Measurements from ENCODE around the gene KCNK4.

Gene KCNK4

DNA sequence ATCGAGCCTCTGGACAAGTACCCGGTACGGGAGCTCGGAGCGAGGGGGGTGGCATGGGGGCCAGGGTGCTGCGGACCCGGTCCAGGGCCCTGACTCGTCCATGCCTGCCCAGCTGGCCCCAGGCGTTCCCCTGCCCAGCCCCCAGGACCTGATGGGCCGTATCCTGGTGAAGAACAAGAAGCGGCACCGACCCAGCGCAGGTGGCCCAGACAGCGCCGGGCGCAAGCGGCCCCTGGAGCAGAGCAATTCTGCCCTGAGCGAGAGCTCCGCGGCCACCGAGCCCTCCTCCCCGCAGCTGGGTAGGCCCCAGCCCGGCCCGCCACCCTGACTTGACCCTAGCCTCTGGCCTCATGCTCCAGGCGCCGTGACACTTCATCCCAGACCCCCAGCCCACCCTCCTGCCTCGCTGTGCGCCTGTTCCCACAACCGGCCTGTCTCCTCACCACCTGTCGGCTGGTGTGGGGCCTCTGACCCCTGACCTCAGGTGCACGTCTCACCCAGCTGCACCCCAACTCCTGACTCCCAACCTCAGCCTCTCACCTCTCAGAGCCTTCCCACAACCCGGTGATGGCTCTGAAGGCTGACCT is 32.1 kb upstream of the KCNK4 start:
- Mint-ChIP-seq H3K27me3 (no peaks in the 10 kb centered on the region), H3K9me3 (no peaks in the 10 kb centered on the region), H3K27ac (peak overlapping the region in 1 of 2 donors; percentile 59), H3K4me1 (ENCODE audit: low read depth in 2 of 2) (peaks cover 11 to 13% of the 10 kb centered on the region in 2 donors), H3K4me3 (no peak overlapping the region), H3K36me3 (ENCODE audit: insufficient read depth) (peaks cover 22% of the 10 kb centered on the region)
- DNase-seq (no peak), ATAC-seq (replicated peaks) (peak; percentile 10)

DNA sequence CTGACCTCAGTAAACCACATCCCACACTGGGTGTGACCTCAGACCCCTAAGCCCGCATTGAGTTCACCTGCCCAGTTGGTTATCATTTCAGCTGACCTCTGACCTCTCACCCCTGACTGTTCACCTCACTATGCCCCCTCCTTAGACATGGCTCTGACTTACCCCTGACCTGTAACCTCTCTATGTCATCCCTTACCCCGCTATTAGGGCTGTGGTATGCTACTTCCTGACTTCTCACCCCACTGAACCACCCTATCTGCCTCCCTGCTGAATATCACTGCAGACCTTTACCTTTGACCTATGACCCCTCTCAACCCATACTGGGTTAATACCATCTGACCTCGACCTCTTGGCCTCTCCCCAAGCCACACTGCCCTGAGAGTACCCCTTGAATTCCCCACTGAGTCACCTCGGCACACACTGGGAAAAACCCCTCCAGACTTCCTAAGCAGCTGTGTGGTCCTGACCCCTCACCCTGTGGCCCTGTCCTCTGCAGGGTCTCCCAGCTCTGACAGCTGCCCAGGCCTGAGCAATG is 31.5 kb upstream of the KCNK4 start:
- peaks cover 11 to 12% of the 10 kb centered on the region in 2 donors for H3K4me1 Mint-ChIP-seq (ENCODE audit: low read depth in 2 of 2)
- H3K27ac Mint-ChIP-seq: peak overlapping the region in 1 of 2 donors; percentile 59
- H3K9me3 Mint-ChIP-seq: no peaks in the 10 kb centered on the region
- H3K27me3 Mint-ChIP-seq: no peaks in the 10 kb centered on the region
- H3K4me3 Mint-ChIP-seq: no peak overlapping the region
- peaks cover 21% of the 10 kb centered on the region for H3K36me3 Mint-ChIP-seq (ENCODE audit: insufficient read depth)
- DNase-seq (no peak), ATAC-seq (replicated peaks) (peak; percentile 27)

DNA sequence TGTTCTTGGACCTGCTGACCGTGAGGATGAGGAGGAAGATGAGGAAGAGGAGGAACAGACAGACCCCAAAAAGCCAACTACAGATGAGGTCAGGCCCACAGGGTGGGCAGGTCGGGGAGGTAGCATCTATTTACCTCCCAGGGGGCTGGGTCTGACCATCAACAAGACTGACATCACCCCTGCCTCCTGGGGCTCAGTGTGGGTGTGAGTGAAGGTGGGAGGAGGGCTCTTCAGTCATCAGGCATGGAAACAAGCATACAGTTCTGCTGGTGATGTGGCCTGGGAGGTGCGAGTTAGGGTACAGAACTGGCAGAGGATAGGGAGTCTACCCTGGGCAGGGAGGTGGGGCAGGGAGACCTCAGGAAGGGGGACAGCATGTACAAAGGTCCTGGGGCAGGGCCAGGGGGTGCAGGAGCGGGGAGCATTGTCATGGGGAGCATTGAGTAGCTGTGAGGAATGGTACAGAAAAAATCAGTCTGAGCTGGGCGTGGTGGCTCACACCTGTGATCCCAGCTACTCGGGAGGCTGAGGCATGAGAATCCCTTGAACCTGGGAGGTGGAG is 30.9 kb upstream of the KCNK4 start:
- H3K27ac Mint-ChIP-seq: peak overlapping the region in 1 of 2 donors; percentile 59
- no peak for ATAC-seq (replicated peaks)
- no peak overlapping the region for H3K4me3 Mint-ChIP-seq
- no peaks in the 10 kb centered on the region for H3K9me3 Mint-ChIP-seq
- H3K27me3 Mint-ChIP-seq: no peaks in the 10 kb centered on the region
- H3K4me1 Mint-ChIP-seq (ENCODE audit: low read depth in 2 of 2): peaks cover 11 to 12% of the 10 kb centered on the region in 2 donors
- no peak for DNase-seq
- H3K36me3 Mint-ChIP-seq (ENCODE audit: insufficient read depth): peaks cover 17% of the 10 kb centered on the region

DNA sequence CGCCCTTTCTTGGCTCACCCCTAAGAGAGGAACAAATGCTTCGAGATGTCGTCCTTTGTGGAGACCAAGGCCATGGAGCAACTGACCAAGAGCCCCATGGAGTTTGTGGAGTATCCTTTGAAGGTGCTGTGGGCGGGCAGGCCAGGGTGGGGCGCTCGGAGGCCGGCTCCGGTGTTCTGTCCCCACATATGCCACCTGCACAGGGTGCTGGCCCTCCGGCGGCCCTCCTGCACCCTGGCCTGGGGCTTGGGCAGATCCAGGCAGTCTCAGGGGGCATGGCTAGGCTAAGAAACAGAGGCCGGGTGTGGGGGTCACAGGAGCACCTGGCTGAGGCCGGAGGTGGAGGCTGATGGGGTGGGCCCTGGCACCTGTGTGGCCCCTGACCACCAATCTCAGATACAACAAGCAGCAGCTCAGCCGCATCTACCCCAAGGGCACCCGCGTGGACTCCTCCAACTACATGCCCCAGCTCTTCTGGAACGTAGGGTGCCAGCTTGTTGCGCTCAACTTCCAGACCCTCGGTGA is 29.5 kb upstream of the KCNK4 start:
- H3K36me3 Mint-ChIP-seq (ENCODE audit: insufficient read depth): peaks cover 17% of the 10 kb centered on the region
- peaks cover 11 to 12% of the 10 kb centered on the region in 2 donors for H3K4me1 Mint-ChIP-seq (ENCODE audit: low read depth in 2 of 2)
- H3K4me3 Mint-ChIP-seq: no peak overlapping the region
- ATAC-seq (replicated peaks) (no peak), DNase-seq (no peak)
- no peaks in the 10 kb centered on the region for H3K27me3 Mint-ChIP-seq
- H3K27ac Mint-ChIP-seq: no peak overlapping the region
- no peaks in the 10 kb centered on the region for H3K9me3 Mint-ChIP-seq

DNA sequence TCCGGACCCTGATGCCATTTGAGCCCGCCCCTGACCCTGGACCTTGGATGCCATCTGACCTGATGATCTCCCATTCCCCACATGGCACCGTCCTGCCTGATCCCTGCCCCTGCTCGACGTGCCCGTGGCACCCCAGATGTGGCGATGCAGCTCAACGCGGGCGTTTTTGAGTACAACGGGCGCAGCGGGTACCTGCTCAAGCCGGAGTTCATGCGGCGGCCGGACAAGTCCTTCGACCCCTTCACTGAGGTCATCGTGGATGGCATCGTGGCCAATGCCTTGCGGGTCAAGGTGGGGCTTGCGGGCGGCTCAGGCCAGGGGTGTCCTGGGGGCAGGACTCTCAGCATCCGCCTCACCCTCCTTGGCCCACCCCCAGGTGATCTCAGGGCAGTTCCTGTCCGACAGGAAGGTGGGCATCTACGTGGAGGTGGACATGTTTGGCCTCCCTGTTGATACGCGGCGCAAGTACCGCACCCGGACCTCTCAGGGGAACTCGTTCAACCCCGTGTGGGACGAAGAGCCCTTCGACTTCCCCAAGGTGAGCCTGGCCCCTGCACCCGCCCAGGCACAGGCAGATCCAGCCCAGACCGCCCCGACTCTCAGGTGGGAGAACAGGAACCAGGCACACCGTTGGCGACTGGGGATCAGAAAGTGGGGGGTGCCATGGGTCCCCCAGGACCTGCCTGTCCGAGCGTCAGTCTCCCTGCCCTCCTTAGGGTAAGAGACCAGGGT is 28.7 kb upstream of the KCNK4 start:
- no peaks in the 10 kb centered on the region for H3K27me3 Mint-ChIP-seq
- DNase-seq (no peak), ATAC-seq (replicated peaks) (no peak)
- H3K27ac Mint-ChIP-seq: no peak overlapping the region
- peaks cover 16% of the 10 kb centered on the region for H3K36me3 Mint-ChIP-seq (ENCODE audit: insufficient read depth)
- H3K9me3 Mint-ChIP-seq: no peaks in the 10 kb centered on the region
- no peak overlapping the region for H3K4me3 Mint-ChIP-seq
- H3K4me1 Mint-ChIP-seq (ENCODE audit: low read depth in 2 of 2): peaks cover 11 to 12% of the 10 kb centered on the region in 2 donors

DNA sequence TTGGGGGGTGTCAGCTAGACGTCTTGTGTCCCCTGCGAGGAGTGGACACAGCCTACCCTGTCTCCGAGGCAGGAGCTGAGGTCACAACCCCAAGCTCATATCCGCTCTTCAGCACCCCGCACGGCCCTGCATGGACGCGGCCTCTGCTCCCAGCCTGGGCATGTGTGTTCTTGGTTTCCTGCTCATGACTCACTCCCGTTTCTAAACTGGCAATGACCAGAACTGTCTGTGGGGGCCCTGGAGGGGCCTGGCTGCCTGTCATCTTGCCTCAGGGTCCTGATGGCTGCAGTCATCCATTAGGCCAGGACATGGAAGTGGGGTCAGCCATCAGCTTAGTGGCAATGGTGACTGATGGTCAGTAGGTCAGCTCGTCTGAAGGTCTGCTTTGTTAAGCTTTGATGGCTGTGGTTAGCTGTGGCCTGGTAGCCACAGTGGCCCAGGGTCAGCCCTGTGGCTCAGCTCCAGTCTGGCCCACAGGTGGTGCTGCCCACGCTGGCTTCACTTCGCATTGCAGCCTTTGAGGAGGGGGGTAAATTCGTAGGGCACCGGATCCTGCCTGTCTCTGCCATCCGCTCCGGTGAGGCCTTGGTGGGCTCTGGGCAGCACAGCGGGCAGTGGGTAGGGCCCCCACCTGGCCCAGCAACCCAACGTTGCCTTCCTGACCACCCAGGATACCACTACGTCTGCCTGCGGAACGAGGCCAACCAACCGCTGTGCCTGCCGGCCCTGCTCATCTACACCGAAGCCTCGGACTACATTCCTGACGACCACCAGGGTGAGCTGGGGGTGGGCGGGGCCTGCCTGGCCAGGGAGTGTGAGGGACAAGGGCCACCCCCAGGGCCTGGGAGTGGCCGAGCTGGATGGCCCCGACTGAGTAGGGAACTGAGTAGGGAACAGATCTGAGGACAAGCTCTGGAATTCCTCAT is 27.8 kb upstream of the KCNK4 start:
- Mint-ChIP-seq H3K27ac (no peak overlapping the region), H3K9me3 (no peaks in the 10 kb centered on the region), H3K27me3 (no peaks in the 10 kb centered on the region), H3K4me3 (no peak overlapping the region), H3K36me3 (ENCODE audit: insufficient read depth) (peaks cover 11% of the 10 kb centered on the region), H3K4me1 (ENCODE audit: low read depth in 2 of 2) (peaks cover 15 to 17% of the 10 kb centered on the region in 2 donors)
- DNase-seq (no peak), ATAC-seq (replicated peaks) (no peak)

DNA sequence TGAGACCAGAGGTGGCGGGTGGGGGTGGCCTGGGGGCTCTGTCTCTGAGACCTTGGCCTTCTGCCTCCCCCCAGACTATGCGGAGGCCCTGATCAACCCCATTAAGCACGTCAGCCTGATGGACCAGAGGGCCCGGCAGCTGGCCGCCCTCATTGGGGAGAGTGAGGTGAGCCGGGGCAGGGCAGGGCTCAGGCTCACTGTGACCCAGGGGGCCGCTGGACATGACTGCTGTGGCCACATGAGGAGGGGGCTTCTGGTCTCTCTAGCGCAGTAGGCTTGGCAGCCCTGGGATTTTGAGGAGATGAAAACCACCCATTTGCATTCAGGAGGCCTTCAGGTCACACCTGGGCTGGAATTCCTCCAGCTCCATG is 27.2 kb upstream of the KCNK4 start:
- H3K4me3 Mint-ChIP-seq: no peak overlapping the region
- no peak for ATAC-seq (replicated peaks)
- peaks cover 11% of the 10 kb centered on the region for H3K36me3 Mint-ChIP-seq (ENCODE audit: insufficient read depth)
- no peak for DNase-seq
- H3K27me3 Mint-ChIP-seq: no peaks in the 10 kb centered on the region
- H3K4me1 Mint-ChIP-seq (ENCODE audit: low read depth in 2 of 2): peaks cover 22% of the 10 kb centered on the region in 2 donors
- no peak overlapping the region for H3K27ac Mint-ChIP-seq
- no peaks in the 10 kb centered on the region for H3K9me3 Mint-ChIP-seq

DNA sequence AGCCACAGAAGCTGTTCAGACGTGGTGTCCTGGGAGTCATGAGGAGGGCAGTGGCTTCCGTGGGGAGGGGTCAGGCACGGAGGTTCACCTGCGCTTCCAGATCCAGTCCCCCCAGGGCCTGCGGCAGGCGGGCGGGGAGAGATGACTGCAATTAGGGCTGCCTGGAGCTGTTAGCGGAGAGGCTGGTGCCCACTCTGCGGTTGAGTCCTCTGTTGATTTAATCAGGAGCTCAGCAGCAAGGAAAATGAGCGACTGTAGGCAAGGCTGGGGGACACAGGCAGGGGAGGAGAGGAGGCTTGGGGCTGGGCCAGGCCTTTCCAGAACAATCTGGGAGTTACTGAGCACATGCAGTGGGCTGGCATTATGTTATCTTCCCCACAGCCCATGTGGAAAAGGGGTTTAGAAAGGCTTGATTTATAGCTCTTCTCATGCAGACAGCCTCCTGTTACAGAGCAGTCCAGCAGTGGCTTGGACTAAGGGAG is 26.7 kb upstream of the KCNK4 start:
- H3K9me3 Mint-ChIP-seq: no peaks in the 10 kb centered on the region
- H3K36me3 Mint-ChIP-seq (ENCODE audit: insufficient read depth): peaks cover 13% of the 10 kb centered on the region
- peaks cover 22 to 23% of the 10 kb centered on the region in 2 donors for H3K4me1 Mint-ChIP-seq (ENCODE audit: low read depth in 2 of 2)
- no peaks in the 10 kb centered on the region for H3K27me3 Mint-ChIP-seq
- no peak overlapping the region for H3K27ac Mint-ChIP-seq
- H3K4me3 Mint-ChIP-seq: no peak overlapping the region
- ATAC-seq (replicated peaks) (no peak), DNase-seq (no peak)

DNA sequence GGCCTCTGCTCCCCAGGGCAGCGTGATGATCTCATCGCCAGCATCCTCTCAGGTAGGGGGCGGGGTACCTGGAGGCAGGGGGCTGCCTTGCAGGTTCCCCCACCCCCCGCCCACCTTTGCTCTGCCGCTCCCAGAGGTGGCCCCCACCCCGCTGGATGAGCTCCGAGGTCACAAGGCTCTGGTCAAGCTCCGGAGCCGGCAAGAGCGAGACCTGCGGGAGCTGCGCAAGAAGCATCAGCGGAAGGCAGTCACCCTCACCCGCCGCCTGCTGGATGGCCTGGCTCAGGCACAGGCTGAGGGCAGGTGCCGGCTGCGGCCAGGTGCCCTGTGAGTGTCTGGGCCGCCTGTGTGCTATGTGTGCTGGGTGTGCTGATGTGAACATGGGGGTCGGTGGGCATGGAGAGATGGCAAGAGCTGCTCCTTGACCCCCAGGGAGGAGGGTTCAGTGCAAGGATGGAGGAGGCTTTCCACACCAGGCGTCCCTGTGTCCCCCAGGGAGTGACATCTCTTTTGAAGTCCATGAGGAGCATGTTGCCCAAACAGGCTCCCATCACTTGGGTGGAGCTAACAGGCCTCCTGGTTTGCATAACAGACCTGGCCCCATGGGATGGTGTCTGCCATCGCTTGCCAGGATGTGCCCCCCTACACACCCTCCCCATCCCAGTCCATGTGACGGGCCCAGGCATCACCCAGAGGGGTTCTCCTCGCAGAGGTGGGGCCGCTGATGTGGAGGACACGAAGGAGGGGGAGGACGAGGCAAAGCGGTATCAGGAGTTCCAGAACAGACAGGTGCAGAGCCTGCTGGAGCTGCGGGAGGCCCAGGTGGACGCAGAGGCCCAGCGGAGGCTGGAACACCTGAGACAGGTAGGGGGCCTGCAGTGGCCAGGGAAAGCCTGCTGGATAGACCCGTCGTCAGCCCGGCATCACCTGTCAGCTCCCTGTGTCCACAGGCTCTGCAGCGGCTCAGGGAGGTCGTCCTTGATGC is 25.6 kb upstream of the KCNK4 start:
- no peak overlapping the region for H3K4me3 Mint-ChIP-seq
- no peak for DNase-seq
- H3K27ac Mint-ChIP-seq: no peak overlapping the region
- no peaks in the 10 kb centered on the region for H3K9me3 Mint-ChIP-seq
- peaks cover 18 to 20% of the 10 kb centered on the region in 2 donors for H3K4me1 Mint-ChIP-seq (ENCODE audit: low read depth in 2 of 2)
- ATAC-seq (replicated peaks): no peak
- H3K27me3 Mint-ChIP-seq: no peaks in the 10 kb centered on the region
- H3K36me3 Mint-ChIP-seq (ENCODE audit: insufficient read depth): peaks cover 21% of the 10 kb centered on the region

DNA sequence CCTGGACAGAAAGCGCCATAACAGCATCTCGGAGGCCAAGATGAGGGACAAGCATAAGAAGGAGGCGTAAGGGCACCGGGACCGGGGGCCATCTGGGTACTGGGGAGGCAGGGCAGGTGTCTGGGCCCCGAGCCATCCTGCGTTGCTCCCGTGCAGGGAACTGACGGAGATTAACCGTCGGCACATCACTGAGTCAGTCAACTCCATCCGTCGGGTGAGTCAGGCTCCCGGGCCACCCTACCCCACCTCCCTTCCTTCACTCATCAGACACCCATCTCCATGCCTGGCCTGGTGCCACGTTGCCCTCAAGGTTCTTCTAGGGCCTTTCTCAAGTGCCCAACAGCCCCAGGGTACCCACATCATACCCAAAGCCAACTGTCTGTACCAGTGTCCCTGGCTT is 24.8 kb upstream of the KCNK4 start:
- Mint-ChIP-seq H3K27ac (peak overlapping the region in 1 of 2 donors; percentile 17), H3K4me3 (no peak overlapping the region), H3K4me1 (ENCODE audit: low read depth in 2 of 2) (peaks cover 18 to 20% of the 10 kb centered on the region in 2 donors), H3K36me3 (ENCODE audit: insufficient read depth) (peaks cover 29% of the 10 kb centered on the region), H3K9me3 (no peaks in the 10 kb centered on the region), H3K27me3 (no peaks in the 10 kb centered on the region)
- DNase-seq (no peak), ATAC-seq (replicated peaks) (no peak)

DNA sequence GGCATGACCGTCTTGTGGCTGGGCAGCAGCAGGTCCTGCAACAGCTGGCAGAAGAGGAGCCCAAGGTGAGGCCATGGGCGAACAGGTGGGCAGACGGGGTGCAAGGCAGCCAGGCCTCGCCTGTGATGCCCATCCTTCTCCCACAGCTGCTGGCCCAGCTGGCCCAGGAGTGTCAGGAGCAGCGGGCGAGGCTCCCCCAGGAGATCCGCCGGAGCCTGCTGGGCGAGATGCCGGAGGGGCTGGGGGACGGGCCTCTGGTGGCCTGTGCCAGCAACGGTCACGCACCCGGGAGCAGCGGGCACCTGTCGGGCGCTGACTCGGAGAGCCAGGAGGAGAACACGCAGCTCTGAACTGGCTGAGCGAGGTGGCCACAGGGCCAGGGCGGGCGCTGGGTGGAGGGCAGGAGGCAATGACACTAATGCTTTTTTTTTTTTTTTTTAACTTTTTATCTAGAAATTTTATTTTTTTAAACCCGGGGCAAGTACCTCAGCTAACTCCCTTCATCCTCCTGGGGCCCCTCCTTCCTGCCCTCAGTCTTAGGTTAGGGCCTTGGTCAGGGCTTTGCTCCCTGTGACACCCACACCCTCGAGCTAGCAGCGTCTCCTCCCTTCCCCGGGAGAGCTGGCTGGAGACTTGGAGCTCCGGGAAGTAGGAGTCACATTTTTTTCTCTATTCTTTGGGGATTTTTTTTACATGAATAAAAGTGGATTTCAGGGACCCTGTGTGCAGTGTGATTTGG is 23.7 kb upstream of the KCNK4 start:
- H3K27me3 Mint-ChIP-seq: no peaks in the 10 kb centered on the region
- H3K36me3 Mint-ChIP-seq (ENCODE audit: insufficient read depth): peaks cover 37% of the 10 kb centered on the region
- peak overlapping the region in 1 of 2 donors; percentile 98 for H3K27ac Mint-ChIP-seq
- H3K4me3 Mint-ChIP-seq: peak overlapping the region in 1 of 2 donors; percentile 97
- peaks cover 18 to 24% of the 10 kb centered on the region in 2 donors for H3K4me1 Mint-ChIP-seq (ENCODE audit: low read depth in 2 of 2)
- H3K9me3 Mint-ChIP-seq: no peaks in the 10 kb centered on the region
- ATAC-seq (replicated peaks): no peak
- DNase-seq: no peak

Measured in effector memory CD8-positive, alpha-beta T cell (primary cell).